ENCODE measurements around the gene IL12RB2.
"Not testable (repeated sequence)": the region's sequence is repeated elsewhere in the genome, so short reads cannot be mapped to it uniquely, and the experiment has no call there.

Gene IL12RB2

DNA sequence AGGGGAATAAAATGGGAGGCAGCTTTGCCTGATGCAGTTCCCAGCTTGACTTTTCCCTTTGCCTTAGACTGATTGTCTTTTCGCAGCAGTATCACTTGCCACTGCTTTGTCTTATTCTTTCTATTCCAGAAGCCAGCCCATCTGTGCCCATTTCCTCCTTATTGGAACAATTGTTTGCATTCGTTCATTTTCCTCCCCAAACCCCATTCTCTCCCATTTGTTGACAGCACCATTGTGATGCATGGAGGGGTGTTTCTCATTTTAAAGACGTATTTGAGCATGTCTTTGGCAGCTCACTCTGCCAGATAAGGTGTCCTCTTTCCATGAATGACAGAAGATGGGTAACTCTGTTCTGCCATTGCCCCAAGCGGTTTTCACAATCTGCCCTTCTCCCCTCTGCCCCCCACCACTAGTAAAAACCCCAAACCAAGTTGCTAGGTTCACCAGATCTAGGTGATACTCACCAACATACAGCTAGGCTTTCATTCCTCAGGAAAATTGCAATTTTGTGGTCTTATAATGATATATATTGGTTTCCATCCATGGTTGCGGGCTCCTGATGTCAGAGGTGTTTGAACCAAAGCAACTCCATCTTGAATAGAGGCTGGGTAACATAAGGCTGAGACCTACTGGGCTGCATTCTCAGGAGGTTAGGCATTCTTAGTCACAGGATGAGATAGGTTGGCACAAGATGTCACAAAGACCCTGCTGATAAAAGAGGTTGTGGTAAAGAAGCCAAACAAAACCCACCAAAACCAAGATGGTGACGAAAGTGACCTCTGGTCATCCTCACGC, 91.7 kb downstream of the IL12RB2 start:
- no peaks in the 10 kb centered on the region for H3K9me3 ChIP-seq (ENCODE audit: insufficient read depth, low read length)
- H3K27me3 ChIP-seq (ENCODE audit: insufficient read depth, insufficient read length) = no peaks in the 10 kb centered on the region
- no peak for TF ChIP-seq ZNF274 (IDR thresholded peaks at IDR 0.05; ENCODE audit: low read depth, low read length)
- TF ChIP-seq YY1 (IDR thresholded peaks at IDR 0.05; ENCODE audit: insufficient read depth, insufficient read length) = no peak
- no peak for TF ChIP-seq SUZ12 (IDR thresholded peaks at IDR 0.05; ENCODE audit: extremely low read depth, insufficient read depth, insufficient read length)
- no peak for DNase-seq (ENCODE audit: low read depth, low spot score)
- H3K9ac ChIP-seq (ENCODE audit: insufficient read length, low read depth) = no peak overlapping the region
- H3K4me1 ChIP-seq (ENCODE audit: insufficient read depth, insufficient read length) = peaks cover 3% of the 10 kb centered on the region
- no peak overlapping the region for H3K4me3 ChIP-seq (ENCODE audit: insufficient read length, low read depth)
- peaks cover 10% of the 10 kb centered on the region for H3K36me3 ChIP-seq (ENCODE audit: insufficient read depth, insufficient read length, low read length)

DNA sequence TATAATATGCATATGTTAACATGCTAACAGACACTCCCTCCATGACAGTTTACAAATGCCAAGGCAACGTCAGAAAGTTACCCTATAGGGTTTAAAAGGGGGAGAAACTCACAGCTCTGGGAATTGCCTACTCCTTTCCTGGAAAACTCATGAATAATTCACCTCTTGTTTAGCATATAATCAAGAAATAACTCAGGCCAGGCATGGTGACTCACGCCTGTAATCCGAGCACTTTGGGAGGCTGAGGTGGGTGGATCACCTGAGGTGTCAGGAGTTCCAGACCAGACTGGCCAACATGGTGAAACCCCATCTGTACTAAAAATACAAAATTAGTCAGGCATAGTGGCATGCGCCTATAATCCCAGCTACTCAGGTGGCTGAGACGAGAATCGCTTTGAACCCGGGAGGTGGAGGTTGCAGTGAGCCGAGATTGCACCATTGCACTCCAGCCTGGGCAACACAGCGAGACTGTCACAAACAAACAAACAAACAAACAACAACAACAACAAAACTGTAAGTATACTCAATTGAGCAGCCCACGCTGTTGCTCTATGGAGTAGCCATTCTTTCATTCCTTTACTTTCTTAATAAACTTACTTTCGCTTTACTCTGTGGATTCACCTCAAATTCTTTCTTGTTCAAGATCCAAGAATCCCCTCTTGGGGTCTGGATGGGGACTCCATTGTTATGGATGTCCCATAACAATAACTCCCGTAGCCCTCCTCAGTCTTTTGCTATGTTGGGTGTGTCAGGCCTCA, 92.5 kb downstream of the IL12RB2 start:
- not testable (repeated sequence) for DNase-seq (ENCODE audit: low read depth, low spot score); H3K4me3 ChIP-seq (ENCODE audit: insufficient read length, low read depth); H3K27me3 ChIP-seq (ENCODE audit: insufficient read depth, insufficient read length); H3K36me3 ChIP-seq (ENCODE audit: insufficient read depth, insufficient read length, low read length); H3K4me1 ChIP-seq (ENCODE audit: insufficient read depth, insufficient read length); H3K9me3 ChIP-seq (ENCODE audit: insufficient read depth, low read length); H3K9ac ChIP-seq (ENCODE audit: insufficient read length, low read depth)

DNA sequence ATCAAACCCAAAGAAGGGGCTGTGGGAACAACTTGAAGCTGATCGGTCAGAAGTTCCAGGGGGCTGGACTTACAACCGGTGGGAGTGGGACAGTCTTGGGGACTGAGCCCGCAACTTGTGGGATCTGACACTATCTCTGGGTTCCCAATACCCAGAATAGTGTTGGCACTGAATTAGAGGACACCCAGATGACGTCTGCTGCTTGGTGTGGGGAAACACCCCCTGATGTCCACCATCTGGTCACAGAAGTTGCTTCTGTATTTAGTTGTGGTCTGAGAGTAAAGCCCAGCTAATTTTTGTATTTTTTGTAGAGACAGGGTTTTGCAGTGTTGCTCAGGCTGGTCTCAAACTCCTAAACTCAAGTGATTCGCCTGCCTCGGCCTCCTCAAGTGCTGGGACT, 93.8 kb downstream of the IL12RB2 start:
- Histone ChIP-seq H3K9me3 (ENCODE audit: insufficient read depth, low read length) (no peaks in the 10 kb centered on the region), H3K4me3 (ENCODE audit: insufficient read length, low read depth) (no peak overlapping the region), H3K36me3 (ENCODE audit: insufficient read depth, insufficient read length, low read length) (peaks cover 11% of the 10 kb centered on the region), H3K4me1 (ENCODE audit: insufficient read depth, insufficient read length) (peaks cover 3% of the 10 kb centered on the region), H3K27me3 (ENCODE audit: insufficient read depth, insufficient read length) (no peaks in the 10 kb centered on the region), H3K9ac (ENCODE audit: insufficient read length, low read depth) (no peak overlapping the region)
- no peak for DNase-seq (ENCODE audit: low read depth, low spot score)
- TF ChIP-seq YY1 (IDR thresholded peaks at IDR 0.05; ENCODE audit: insufficient read depth, insufficient read length) = no peak
- TF ChIP-seq SUZ12 (IDR thresholded peaks at IDR 0.05; ENCODE audit: extremely low read depth, insufficient read depth, insufficient read length) = no peak
- TF ChIP-seq ZNF274 (IDR thresholded peaks at IDR 0.05; ENCODE audit: low read depth, low read length) = no peak

DNA sequence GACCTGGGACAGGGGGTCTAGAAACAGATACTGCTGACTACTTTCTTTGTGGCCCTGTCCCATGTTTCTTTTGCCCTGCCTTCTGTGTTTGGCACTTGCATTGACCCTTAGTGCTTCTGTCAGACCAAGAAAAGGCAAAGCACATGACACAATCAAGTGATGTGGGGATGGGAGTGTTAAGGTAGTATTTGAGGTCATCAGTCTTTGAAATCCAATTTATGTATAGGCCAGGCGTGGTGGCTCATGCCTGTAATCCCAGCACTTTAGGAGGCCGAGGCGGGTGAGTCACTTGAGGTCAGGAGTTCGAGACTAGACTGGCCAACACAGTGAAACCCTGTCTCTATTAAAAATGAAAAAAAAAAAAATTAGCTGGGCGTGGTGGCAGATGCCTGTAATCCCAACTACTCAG, 96.5 kb downstream of the IL12RB2 start:
- Histone ChIP-seq H3K36me3 (ENCODE audit: insufficient read depth, insufficient read length, low read length) (peaks cover 13% of the 10 kb centered on the region), H3K9me3 (ENCODE audit: insufficient read depth, low read length) (no peaks in the 10 kb centered on the region), H3K9ac (ENCODE audit: insufficient read length, low read depth) (no peak overlapping the region), H3K27me3 (ENCODE audit: insufficient read depth, insufficient read length) (no peaks in the 10 kb centered on the region), H3K4me3 (ENCODE audit: insufficient read length, low read depth) (no peak overlapping the region), H3K4me1 (ENCODE audit: insufficient read depth, insufficient read length) (peaks cover 3% of the 10 kb centered on the region)
- DNase-seq (ENCODE audit: low read depth, low spot score) = no peak
- no peak for TF ChIP-seq SUZ12 (IDR thresholded peaks at IDR 0.05; ENCODE audit: extremely low read depth, insufficient read depth, insufficient read length)
- no peak for TF ChIP-seq YY1 (IDR thresholded peaks at IDR 0.05; ENCODE audit: insufficient read depth, insufficient read length)
- no peak for TF ChIP-seq ZNF274 (IDR thresholded peaks at IDR 0.05; ENCODE audit: low read depth, low read length)

DNA sequence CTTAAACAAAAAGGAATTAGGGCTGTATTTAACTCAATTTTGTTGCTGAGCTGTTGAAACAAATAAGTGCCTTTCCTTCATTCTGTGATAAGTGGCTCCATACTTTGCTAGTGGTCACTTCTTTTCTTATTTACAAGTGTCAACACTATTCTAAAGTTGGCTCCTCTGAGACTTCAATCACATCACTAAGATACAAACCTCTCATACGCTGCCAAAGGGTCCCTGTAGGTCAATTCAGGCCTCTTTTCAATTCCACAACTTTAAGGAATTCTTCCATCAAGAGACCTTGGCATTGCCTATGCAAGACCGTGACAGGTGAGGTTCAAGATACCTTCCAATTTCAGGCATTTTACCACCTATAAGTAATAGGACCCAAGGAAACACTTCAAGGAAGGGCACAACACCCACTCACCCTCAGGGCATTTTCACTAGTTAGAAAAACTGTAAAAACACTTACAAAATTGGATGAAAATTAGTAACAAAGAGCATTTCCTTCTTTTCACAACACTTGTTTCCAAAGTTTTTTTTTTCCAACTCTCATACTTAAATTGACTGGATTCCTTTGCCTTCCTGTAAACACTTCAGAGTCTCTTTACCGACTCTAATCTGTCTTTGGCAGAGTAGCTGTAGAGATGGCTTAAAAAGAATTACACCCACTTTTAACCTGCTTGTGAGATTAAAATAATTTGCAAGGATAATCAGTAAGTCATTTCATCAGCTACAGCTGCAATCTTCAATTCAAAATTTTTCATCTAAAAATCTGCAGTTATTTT, 98.0 kb downstream of the IL12RB2 start:
- no peak overlapping the region for H3K9ac ChIP-seq (ENCODE audit: insufficient read length, low read depth)
- peaks cover 2% of the 10 kb centered on the region for H3K4me1 ChIP-seq (ENCODE audit: insufficient read depth, insufficient read length)
- no peaks in the 10 kb centered on the region for H3K9me3 ChIP-seq (ENCODE audit: insufficient read depth, low read length)
- no peak overlapping the region for H3K4me3 ChIP-seq (ENCODE audit: insufficient read length, low read depth)
- no peaks in the 10 kb centered on the region for H3K27me3 ChIP-seq (ENCODE audit: insufficient read depth, insufficient read length)
- TF ChIP-seq ZNF274 (IDR thresholded peaks at IDR 0.05; ENCODE audit: low read depth, low read length) (no peak), YY1 (IDR thresholded peaks at IDR 0.05; ENCODE audit: insufficient read depth, insufficient read length) (no peak), SUZ12 (IDR thresholded peaks at IDR 0.05; ENCODE audit: extremely low read depth, insufficient read depth, insufficient read length) (no peak)
- no peak for DNase-seq (ENCODE audit: low read depth, low spot score)
- peaks cover 28% of the 10 kb centered on the region for H3K36me3 ChIP-seq (ENCODE audit: insufficient read depth, insufficient read length, low read length)

DNA sequence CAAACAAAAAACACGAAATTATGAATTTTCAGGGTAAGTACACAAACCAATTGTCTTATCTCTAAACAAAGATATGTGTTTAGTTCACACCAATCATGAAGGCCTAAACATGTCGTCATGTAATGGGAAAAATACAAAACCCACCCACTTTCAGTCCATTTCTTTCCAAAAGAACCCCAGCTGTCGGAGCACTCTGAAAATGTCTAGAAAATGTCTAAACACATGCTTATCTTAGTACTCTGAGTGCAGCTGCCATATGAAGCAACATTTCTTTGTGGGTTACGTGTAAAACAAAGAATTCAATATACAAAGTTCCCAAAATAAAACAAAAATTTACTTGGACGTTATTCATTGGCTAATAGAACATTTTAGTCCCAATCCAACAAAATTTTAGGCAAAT, 99.8 kb downstream of the IL12RB2 start:
- Histone ChIP-seq H3K36me3 (ENCODE audit: insufficient read depth, insufficient read length, low read length) (peaks cover 42% of the 10 kb centered on the region), H3K4me1 (ENCODE audit: insufficient read depth, insufficient read length) (no peaks in the 10 kb centered on the region), H3K27me3 (ENCODE audit: insufficient read depth, insufficient read length) (no peaks in the 10 kb centered on the region), H3K9ac (ENCODE audit: insufficient read length, low read depth) (no peak overlapping the region), H3K4me3 (ENCODE audit: insufficient read length, low read depth) (no peak overlapping the region), H3K9me3 (ENCODE audit: insufficient read depth, low read length) (no peaks in the 10 kb centered on the region)
- TF ChIP-seq SUZ12 (IDR thresholded peaks at IDR 0.05; ENCODE audit: extremely low read depth, insufficient read depth, insufficient read length) (no peak), YY1 (IDR thresholded peaks at IDR 0.05; ENCODE audit: insufficient read depth, insufficient read length) (no peak), ZNF274 (IDR thresholded peaks at IDR 0.05; ENCODE audit: low read depth, low read length) (no peak)
- no peak for DNase-seq (ENCODE audit: low read depth, low spot score)

DNA sequence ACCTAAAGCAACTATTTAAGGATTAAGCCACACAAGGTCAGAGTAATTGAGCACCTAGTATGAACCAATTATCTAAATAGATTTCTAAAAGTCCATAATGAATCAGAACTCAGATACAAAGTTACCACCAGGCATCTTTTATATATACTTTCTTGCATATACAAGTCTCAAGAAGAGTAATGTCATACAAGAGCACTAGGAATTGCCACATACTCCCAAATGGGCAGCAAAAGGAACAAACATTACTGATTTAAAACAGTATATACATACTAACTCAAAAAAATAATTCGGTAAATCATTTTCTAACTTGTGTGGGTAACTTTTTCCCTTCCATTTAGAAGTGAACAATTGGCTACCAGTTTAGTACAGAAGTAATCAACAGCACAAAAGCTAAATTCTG, 100.5 kb downstream of the IL12RB2 start:
- H3K9ac ChIP-seq (ENCODE audit: insufficient read length, low read depth) = no peak overlapping the region

DNA sequence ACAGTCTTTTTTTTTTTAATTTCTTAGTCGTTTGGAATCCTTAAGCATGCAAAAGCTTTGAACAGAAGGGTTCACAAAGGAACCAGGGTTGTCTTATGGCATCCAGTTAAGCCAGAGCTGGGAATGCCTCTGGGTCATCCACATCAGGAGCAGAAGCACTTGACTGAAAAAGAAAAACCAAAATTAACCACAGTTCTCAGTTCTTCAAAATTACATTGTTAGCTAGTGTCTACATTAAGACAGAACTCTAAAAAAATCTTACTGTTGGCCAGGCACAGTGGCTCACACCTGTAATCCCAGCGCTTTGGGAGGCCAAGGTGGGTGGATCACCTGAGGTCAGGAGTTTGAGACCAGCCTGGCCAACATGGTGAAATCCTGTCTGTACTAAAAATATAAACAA, 105.4 kb downstream of the IL12RB2 start:
- DNase-seq (ENCODE audit: low read depth, low spot score); H3K4me3 ChIP-seq (ENCODE audit: insufficient read length, low read depth); H3K9me3 ChIP-seq (ENCODE audit: insufficient read depth, low read length); H3K4me1 ChIP-seq (ENCODE audit: insufficient read depth, insufficient read length); H3K9ac ChIP-seq (ENCODE audit: insufficient read length, low read depth); H3K27me3 ChIP-seq (ENCODE audit: insufficient read depth, insufficient read length): not testable (repeated sequence)
- peaks cover 86% of the 10 kb centered on the region for H3K36me3 ChIP-seq (ENCODE audit: insufficient read depth, insufficient read length, low read length)

More for the DNA sequence above, 100.5 kb downstream of the IL12RB2 start:
- no peak overlapping the region for H3K4me3 ChIP-seq (ENCODE audit: insufficient read length, low read depth)
- no peak for DNase-seq (ENCODE audit: low read depth, low spot score)
- peaks cover 44% of the 10 kb centered on the region for H3K36me3 ChIP-seq (ENCODE audit: insufficient read depth, insufficient read length, low read length)
- no peaks in the 10 kb centered on the region for H3K27me3 ChIP-seq (ENCODE audit: insufficient read depth, insufficient read length)
- H3K4me1 ChIP-seq (ENCODE audit: insufficient read depth, insufficient read length) = no peaks in the 10 kb centered on the region
- TF ChIP-seq ZNF274 (IDR thresholded peaks at IDR 0.05; ENCODE audit: low read depth, low read length) = no peak
- TF ChIP-seq SUZ12 (IDR thresholded peaks at IDR 0.05; ENCODE audit: extremely low read depth, insufficient read depth, insufficient read length) = no peak
- no peak for TF ChIP-seq YY1 (IDR thresholded peaks at IDR 0.05; ENCODE audit: insufficient read depth, insufficient read length)
- H3K9me3 ChIP-seq (ENCODE audit: insufficient read depth, low read length) = no peaks in the 10 kb centered on the region

Data from NT2/D1 (cell line).